Mucosa of descending colon (tissue), 3 donors: ENCODE results near the gene POU3F3. TPM values are rescaled to one million over a fixed set of nuclear protein-coding genes. Genes with fewer than 3 reads are reported as not detected.

Source experiments
- ATAC-seq: fragments of 200-7000 bp; cut with Tn5 transposase; one replicate; pipeline ENCODE4 v1.9.1; 2020; ENCODE audit warnings: mild to moderate bottlenecking, moderate library complexity
- DNase-seq, 3 donors: peaks; one replicate each; pipeline ENCODE4 v3.0.0-alpha.2; 2020
- H3K36me3 ChIP-seq: fragments of 200-600 bp; one replicate; pipeline ENCODE4 v1.8.0; 2021; ENCODE audit warnings: low read depth, mild to moderate bottlenecking
- H3K4me1 ChIP-seq: fragments of 200-600 bp; one replicate; pipeline ENCODE4 v1.8.0; 2021; ENCODE audit warnings: low read depth, mild to moderate bottlenecking
- H3K4me3 ChIP-seq: fragments of 200-600 bp; one replicate; pipeline ENCODE4 v1.8.0; 2021; ENCODE audit warnings: mild to moderate bottlenecking
- H3K9me3 ChIP-seq: fragments of 200-600 bp; one replicate; pipeline ENCODE4 v1.8.0; 2021; ENCODE audit warnings: mild to moderate bottlenecking
- CTCF ChIP-seq: fragments of 200-600 bp; IDR thresholded peaks from one replicate; pipeline ENCODE4 v1.8.0; 2022; ENCODE audit warnings: antibody characterized with exemption, mild to moderate bottlenecking
- intact Hi-C, 2 donors: fragments of 100-400 bp; cut with DNase I in 1 of 2; cut with micrococcal nuclease in 1 of 2; formaldehyde crosslinking; loops; one replicate each; pipeline versions ENCODE4 v1.11.0 to v1.11.1; 2022; cut with DNase I, micrococcal nuclease
- total RNA-seq, 3 donors: library from RNA; stranded (reverse); fragmentation: NEBNext Ultra II Directional in 2 of 3; extraction: Animal tissue kit (Norgen Biotek cat#: 25700) in 2 of 3; gene quantifications; one replicate each; pipeline versions ENCODE4 v1.2.1 to v1.2.4, GENCODE V29; 2021 to 2023
- donor health status: DM: no; HTN: no; CAD: no; lungs with moderate emphysema.
- donor health status: DM: no; HTN: no; CAD: no.
- donor health status: DM: no; HTN: yes; CAD: no.

The POU3F3 gene
- total RNA-seq, 3 donors from 2014 or later, result 0.12 to 1.4 (median 0.14) TPM

- ATAC-seq, result no peak
Observed at GRCh38 chr2:104870100-104870975, 16.4 kb downstream of the POU3F3 start.

GRCh38 chr2:104871649-104871971 is 17.7 kb downstream of the POU3F3 start:
- no peak overlapping the region for H3K4me3 ChIP-seq
- no peak for ATAC-seq
- intact Hi-C loops, result no loop called here
- no peaks in the 10 kb centered on the region for H3K36me3 ChIP-seq
- H3K9me3 ChIP-seq, result no peaks in the 10 kb centered on the region
- no peak for TF ChIP-seq CTCF
- no peak for DNase-seq
- peaks cover 10% of the 10 kb centered on the region for H3K4me1 ChIP-seq

More at GRCh38 chr2:104870100-104870975, 16.4 kb downstream of the POU3F3 start:
- Histone ChIP-seq H3K9me3 (no peaks in the 10 kb centered on the region), H3K36me3 (no peaks in the 10 kb centered on the region), H3K4me1 (peaks cover 10% of the 10 kb centered on the region), H3K4me3 (no peak overlapping the region)
- intact Hi-C loops, result no loop called here
- TF ChIP-seq CTCF, result no peak
- DNase-seq, result no peak

GRCh38 chr2:104871972-104872865 is 18.3 kb downstream of the POU3F3 start:
- ATAC-seq (no peak), DNase-seq (no peak)
- intact Hi-C loops, result no loop called here
- no peak for TF ChIP-seq CTCF
- Histone ChIP-seq H3K9me3 (no peaks in the 10 kb centered on the region), H3K36me3 (no peaks in the 10 kb centered on the region), H3K4me3 (no peak overlapping the region), H3K4me1 (peaks cover 10% of the 10 kb centered on the region)

- ATAC-seq (peak; percentile 90), DNase-seq (peak; percentile 57 to 67 (median 65))
- Histone ChIP-seq H3K4me1 (peaks cover 10% of the 10 kb centered on the region), H3K36me3 (no peaks in the 10 kb centered on the region), H3K9me3 (no peaks in the 10 kb centered on the region), H3K4me3 (peak overlapping the region; percentile 11)
- peak; percentile 33 for TF ChIP-seq CTCF
- intact Hi-C loops, result no loop called here
Observed at GRCh38 chr2:104872866-104873688, 19.2 kb downstream of the POU3F3 start.

GRCh38 chr2:104873689-104874054 is 19.8 kb downstream of the POU3F3 start:
- DNase-seq (no peak), ATAC-seq (no peak)
- Histone ChIP-seq H3K4me1 (peaks cover 10% of the 10 kb centered on the region), H3K9me3 (no peaks in the 10 kb centered on the region), H3K4me3 (no peak overlapping the region), H3K36me3 (no peaks in the 10 kb centered on the region)
- no peak for TF ChIP-seq CTCF
- intact Hi-C loops, result no loop called here
